Endothelial cell of umbilical vein (primary cell): ENCODE measurements around the gene TNKS1BP1. TPM values are rescaled to one million over a fixed set of nuclear protein-coding genes. Genes with fewer than 3 reads are reported as not detected.

ENCODE experiments used
- BruUV-seq: library from RNA; stranded (reverse); fragments of 400-500 nt; replicated peaks from 2 replicates; lab custom pipeline; 2021; lab: Mats Ljungman, UMichigan
- CTCF ChIA-PET: fragments of 300-600, 350-600 bp; sonication (Branson Sonifier 250); formaldehyde crosslinking; loops from one replicate; lab custom pipeline; 2021; ENCODE audit warnings: antibody characterized with exemption, inconsistent platforms; lab: Charles Lee
- POLR2A ChIA-PET: fragments of 300-600, 350-600 bp; sonication (Branson Sonifier 250); formaldehyde crosslinking; loops from one replicate; lab custom pipeline; 2021; ENCODE audit warnings: antibody characterized with exemption, inconsistent platforms; lab: Charles Lee
- DNase-seq: peaks from one replicate; pipeline ENCODE4 v3.0.0-alpha.2; 2011; ENCODE audit warnings: low read depth, low spot score
- FAIRE-seq: peaks from 2 replicates; lab custom pipeline; 2011; peaks lifted over from hg19 to GRCh38; lab: Jason Lieb, UNC
- H2AFZ ChIP-seq: 2 replicates; pipeline ENCODE4 v1.6.0; 2012; ENCODE audit warnings: low read depth, low read length, control low read depth, inconsistent platforms
- H3K27ac ChIP-seq: 2 replicates; pipeline ENCODE4 v1.5.1; 2011; ENCODE audit warnings: low read depth, mild to moderate bottlenecking, control low read depth, low read length, moderate library complexity; ENCODE audit not compliant: insufficient read depth
- H3K27me3 ChIP-seq, 2 experiments: 2 replicates each; pipeline versions ENCODE4 v1.6.0 to v1.6.1; 2011; ENCODE audit warnings: low read length in 2 of 2, mixed read lengths in 1 of 2; ENCODE audit not compliant: control insufficient read depth in 2 of 2, insufficient read depth in 2 of 2
- H3K36me3 ChIP-seq, 2 experiments: 2 replicates in 1 of 2; 3 replicates in 1 of 2; pipeline ENCODE4 v1.5.1; 2011; ENCODE audit warnings: low read length in 2 of 2, mild to moderate bottlenecking in 1 of 2, moderate library complexity in 1 of 2; ENCODE audit not compliant: control insufficient read depth in 2 of 2, insufficient read depth in 2 of 2; ENCODE audit errors: extremely low read depth in 1 of 2
- H3K4me1 ChIP-seq: 3 replicates; pipeline ENCODE4 v1.5.1; 2011; ENCODE audit warnings: mild to moderate bottlenecking, low read length; ENCODE audit not compliant: control insufficient read depth, insufficient read depth; ENCODE audit errors: extremely low read depth
- H3K4me2 ChIP-seq: 2 replicates; pipeline ENCODE4 v1.6.1; 2011; ENCODE audit warnings: low read length, control low read depth, mixed read lengths; ENCODE audit not compliant: insufficient read depth
- H3K4me3 ChIP-seq, 3 experiments: fragments of 200-600 bp in 1 of 3; sonication (generic), shearing (Covaris generic) in 1 of 3; replicated peaks in 1 of 3; 2 replicates each; pipeline ENCODE4 v1.5.1; 2011 to 2016; ENCODE audit warnings: control low read depth in 3 of 3, low read length in 3 of 3, mild to moderate bottlenecking in 2 of 3, inconsistent platforms in 1 of 3, low read depth in 1 of 3, moderate library complexity in 1 of 3; ENCODE audit not compliant: insufficient read depth in 1 of 3
- H3K79me2 ChIP-seq: 2 replicates; pipeline ENCODE4 v1.6.0; 2012; ENCODE audit warnings: low read length, inconsistent platforms; ENCODE audit not compliant: control insufficient read depth, insufficient read depth
- H3K9ac ChIP-seq: replicated peaks from 2 replicates; pipeline ENCODE3; 2011; ENCODE audit warnings: low read length, control low read depth; ENCODE audit not compliant: insufficient read depth; ENCODE audit errors: extremely low read depth
- H3K9me1 ChIP-seq: replicated peaks from 3 replicates; pipeline ENCODE4 v1.6.0; 2011; ENCODE audit warnings: mild to moderate bottlenecking, low read length; ENCODE audit not compliant: control insufficient read depth, insufficient read depth; ENCODE audit errors: extremely low read depth
- H3K9me3 ChIP-seq: replicated peaks from 2 replicates; pipeline ENCODE4 v1.5.1; 2012; ENCODE audit warnings: low read length, inconsistent platforms; ENCODE audit not compliant: control insufficient read depth, insufficient read depth
- H4K20me1 ChIP-seq: replicated peaks from 2 replicates; pipeline ENCODE3; 2011; ENCODE audit warnings: mild to moderate bottlenecking, low read length; ENCODE audit not compliant: control insufficient read depth, insufficient read depth; ENCODE audit errors: extremely low read depth
- EZH2 ChIP-seq: IDR thresholded peaks from 2 replicates; pipeline ENCODE4 v1.6.1; 2012; ENCODE audit warnings: borderline replicate concordance, low read depth, mild to moderate bottlenecking, moderate library complexity, low read length, inconsistent platforms; ENCODE audit not compliant: severe bottlenecking
- GATA2 ChIP-seq: IDR thresholded peaks from 2 replicates; pipeline ENCODE4 v1.7.0; 2011; ENCODE audit warnings: low read depth, mild to moderate bottlenecking, moderate library complexity, mixed read lengths, low read length; ENCODE audit not compliant: insufficient read length, insufficient read depth
- JUN ChIP-seq: IDR thresholded peaks from 2 replicates; pipeline ENCODE4 v1.6.1; 2011; ENCODE audit warnings: borderline replicate concordance, low read depth; ENCODE audit not compliant: insufficient read length, insufficient read depth
- MYC ChIP-seq: IDR thresholded peaks from one replicate; pipeline ENCODE4 v1.6.1; 2011; ENCODE audit warnings: mild to moderate bottlenecking, low read depth, low read length
- POLR2A ChIP-seq: IDR thresholded peaks from 2 replicates; pipeline ENCODE4 v1.6.1; 2012; ENCODE audit warnings: low read depth, mild to moderate bottlenecking, control low read depth, low read length
- POLR2AphosphoS5 ChIP-seq: IDR thresholded peaks from 2 replicates; pipeline ENCODE4 v1.6.1; 2012; ENCODE audit warnings: low read depth, mild to moderate bottlenecking, control low read depth, low read length, moderate library complexity; ENCODE audit not compliant: insufficient read depth
- dilution Hi-C: fragments of 300-500 bp; cut with MboI; formaldehyde crosslinking; loops from one replicate; pipeline ENCODE4 v1.15.0; 2019; ENCODE audit warnings: low sequenced_read_pairs; ENCODE audit not compliant: extremely low pct_ligation_motif_present
- intact Hi-C: fragments of 100-400 bp; cut with micrococcal nuclease; formaldehyde crosslinking; loops from one replicate; pipeline ENCODE4 v1.10.0; 2022
- polyA plus RNA-seq, 4 experiments: library from polyadenylated mRNA; depleted of rRNA in 3 of 4; stranded (reverse) in 3 of 4; unstranded in 1 of 4; fragments of >200 nt; gene quantifications; 2 replicates each; pipeline versions ENCODE4 v1.2.1 to v1.2.3, GENCODE V29; 2011 to 2012; ENCODE audit warnings: missing spikeins in 1 of 4
- total RNA-seq: library from RNA; stranded (reverse); gene quantifications from 2 replicates; pipeline ENCODE4 v1.2.3, GENCODE V29; 2021
- TF ChIP-seq, protein P1 (sequence below): IDR thresholded peaks from 2 replicates; pipeline ENCODE4 v1.6.1; 2011; ENCODE audit not compliant: insufficient read depth, insufficient read length
- TF ChIP-seq, protein P2 (sequence below), 2 donors: IDR thresholded peaks; 1 replicate in 1 of 2; 2 replicates in 1 of 2; pipeline ENCODE4 v1.5.1; 2011; ENCODE audit warnings: low read length in 2 of 2, mild to moderate bottlenecking in 2 of 2, moderate library complexity in 2 of 2, control low read depth in 1 of 2, inconsistent platforms in 1 of 2, low read depth in 1 of 2; ENCODE audit not compliant: insufficient read depth in 1 of 2; ENCODE audit errors: extremely low read depth in 1 of 2

Gene TNKS1BP1
- total and polyA plus RNA-seq, 2 donors (not counting 3 experiments of a cell fraction or from before 2014, with no cell fraction given) = 54.6 to 111 TPM

DNA sequence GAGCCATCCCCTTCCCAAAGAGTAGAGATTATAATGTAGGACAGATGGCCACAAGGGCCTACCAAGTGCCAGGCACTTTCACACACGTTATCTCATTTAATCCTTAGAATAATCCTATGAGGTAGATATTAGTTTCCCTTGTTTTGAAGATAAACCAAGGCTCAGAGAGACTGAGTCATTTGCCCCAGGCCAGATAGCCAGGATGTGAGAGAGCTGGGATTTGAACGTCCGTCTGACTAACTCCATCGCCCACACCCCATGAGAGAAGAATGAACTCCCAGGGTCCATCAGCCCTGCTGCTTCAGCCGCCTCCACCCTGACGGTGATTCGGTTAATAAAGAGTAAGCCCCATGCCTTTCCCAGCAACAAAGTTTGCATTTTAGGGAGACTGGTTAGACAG is 45.5 kb upstream of the TNKS1BP1 start:
- Histone ChIP-seq H3K27me3 (peaks cover 0 to 2% of the 10 kb centered on the region in 2 experiments), H3K4me2 (no peak overlapping the region), H3K79me2 (no peaks in the 10 kb centered on the region), H3K27ac (no peak overlapping the region), H2AFZ (no peak overlapping the region), H3K36me3 (no peaks in the 10 kb centered on the region), H3K4me1 (no peaks in the 10 kb centered on the region), H4K20me1 (no peaks in the 10 kb centered on the region), H3K4me3 (no peak overlapping the region), H3K9me3 (no peaks in the 10 kb centered on the region), H3K9me1 (no peaks in the 10 kb centered on the region), H3K9ac (no peak overlapping the region)
- POLR2A ChIA-PET = no interaction called here
- FAIRE-seq = no peak
- intact Hi-C loops (no loop called here), dilution Hi-C loops (no loop called here)
- TF ChIP-seq POLR2AphosphoS5 = no peak
- no peak for TF ChIP-seq EZH2
- no TSS peak for BruUV-seq
- CTCF ChIA-PET = interaction anchor here (1.0 to 2.3 kb wide), 4 partner anchors 10 to 88 kb away, joined by 3 to 12 read pairs (median 4); no protein-coding TSS in a partner anchor
- no peak for DNase-seq

DNA sequence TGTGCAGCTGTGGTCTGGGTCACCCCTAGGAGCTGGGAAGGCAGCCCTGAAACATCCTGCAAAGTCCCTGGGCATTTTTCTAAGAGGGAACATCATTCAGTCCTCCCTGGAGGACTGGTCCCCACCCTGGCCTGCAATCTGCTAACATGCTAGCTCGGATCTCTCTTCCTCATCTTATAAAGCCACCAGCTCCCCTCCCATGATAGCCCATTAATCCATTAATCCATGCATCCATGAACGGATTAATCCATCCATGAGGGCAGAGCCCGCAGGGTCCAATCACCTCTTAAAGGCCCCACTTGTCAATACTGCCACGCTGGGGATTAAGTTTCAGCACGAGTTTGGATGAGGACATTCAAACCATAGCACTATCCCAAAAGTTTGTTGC is 44.1 kb upstream of the TNKS1BP1 start:
- Histone ChIP-seq H3K27me3 (peaks cover 0 to 2% of the 10 kb centered on the region in 2 experiments), H3K9me1 (no peaks in the 10 kb centered on the region), H3K9me3 (no peaks in the 10 kb centered on the region), H4K20me1 (no peaks in the 10 kb centered on the region), H3K27ac (no peak overlapping the region), H3K36me3 (no peaks in the 10 kb centered on the region), H2AFZ (no peak overlapping the region), H3K79me2 (no peaks in the 10 kb centered on the region), H3K4me2 (no peak overlapping the region), H3K9ac (no peak overlapping the region), H3K4me1 (no peaks in the 10 kb centered on the region), H3K4me3 (no peak overlapping the region)
- POLR2A ChIA-PET = no interaction called here
- FAIRE-seq (no peak), DNase-seq (no peak)
- no TSS peak for BruUV-seq
- intact Hi-C loops (no loop called here), dilution Hi-C loops (no loop called here)
- TF ChIP-seq EZH2 = no peak
- no peak for TF ChIP-seq GATA2
- no peak for TF ChIP-seq MYC
- TF ChIP-seq, protein P1, sequence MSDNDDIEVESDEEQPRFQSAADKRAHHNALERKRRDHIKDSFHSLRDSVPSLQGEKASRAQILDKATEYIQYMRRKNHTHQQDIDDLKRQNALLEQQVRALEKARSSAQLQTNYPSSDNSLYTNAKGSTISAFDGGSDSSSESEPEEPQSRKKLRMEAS = no peak
- no peak for TF ChIP-seq POLR2AphosphoS5
- TF ChIP-seq JUN = no peak
- TF ChIP-seq, protein P2, sequence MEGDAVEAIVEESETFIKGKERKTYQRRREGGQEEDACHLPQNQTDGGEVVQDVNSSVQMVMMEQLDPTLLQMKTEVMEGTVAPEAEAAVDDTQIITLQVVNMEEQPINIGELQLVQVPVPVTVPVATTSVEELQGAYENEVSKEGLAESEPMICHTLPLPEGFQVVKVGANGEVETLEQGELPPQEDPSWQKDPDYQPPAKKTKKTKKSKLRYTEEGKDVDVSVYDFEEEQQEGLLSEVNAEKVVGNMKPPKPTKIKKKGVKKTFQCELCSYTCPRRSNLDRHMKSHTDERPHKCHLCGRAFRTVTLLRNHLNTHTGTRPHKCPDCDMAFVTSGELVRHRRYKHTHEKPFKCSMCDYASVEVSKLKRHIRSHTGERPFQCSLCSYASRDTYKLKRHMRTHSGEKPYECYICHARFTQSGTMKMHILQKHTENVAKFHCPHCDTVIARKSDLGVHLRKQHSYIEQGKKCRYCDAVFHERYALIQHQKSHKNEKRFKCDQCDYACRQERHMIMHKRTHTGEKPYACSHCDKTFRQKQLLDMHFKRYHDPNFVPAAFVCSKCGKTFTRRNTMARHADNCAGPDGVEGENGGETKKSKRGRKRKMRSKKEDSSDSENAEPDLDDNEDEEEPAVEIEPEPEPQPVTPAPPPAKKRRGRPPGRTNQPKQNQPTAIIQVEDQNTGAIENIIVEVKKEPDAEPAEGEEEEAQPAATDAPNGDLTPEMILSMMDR (IDR thresholded peaks at IDR 0.05; ENCODE audit: extremely low read depth in 1 of 2, insufficient read depth in 1 of 2, low read depth in 1 of 2, low read length in 2 of 2) = no peak
- TF ChIP-seq POLR2A = no peak
- CTCF ChIA-PET = interaction anchor here (1.9 kb wide), 1 partner anchor 9 kb away, joined by 4 read pairs; no protein-coding TSS in a partner anchor
